Glomerular endothelial cell (primary cell): ENCODE data around the gene EML1. TPM values are rescaled to one million over a fixed set of nuclear protein-coding genes. Genes with fewer than 3 reads are reported as not detected.

Experiments used
- DNase-seq: peaks from one replicate; pipeline ENCODE4 v3.0.0-alpha.2; 2011; ENCODE audit warnings: low read depth, low spot score; ENCODE audit errors: extremely low read depth
- total RNA-seq: library from RNA; depleted of rRNA; stranded (reverse); fragments of >200 nt; gene quantifications from 2 replicates; pipeline ENCODE4 v1.2.3, GENCODE V29; 2015

The EML1 gene
- total RNA-seq, 1 donor from 2014 or later = 33.7 TPM

GRCh38 chr14:99980299-99980698 lies 187.1 kb downstream of the EML1 start:
- no peak for DNase-seq

- no peak for DNase-seq
Observed at GRCh38 chr14:99981806-99982205, 188.6 kb downstream of the EML1 start.

- DNase-seq = peak; percentile 29
Observed at GRCh38 chr14:99982537-99983250, 189.5 kb downstream of the EML1 start.

- no peak for DNase-seq
Observed at GRCh38 chr14:99983251-99984015, 190.2 kb downstream of the EML1 start.

DNA sequence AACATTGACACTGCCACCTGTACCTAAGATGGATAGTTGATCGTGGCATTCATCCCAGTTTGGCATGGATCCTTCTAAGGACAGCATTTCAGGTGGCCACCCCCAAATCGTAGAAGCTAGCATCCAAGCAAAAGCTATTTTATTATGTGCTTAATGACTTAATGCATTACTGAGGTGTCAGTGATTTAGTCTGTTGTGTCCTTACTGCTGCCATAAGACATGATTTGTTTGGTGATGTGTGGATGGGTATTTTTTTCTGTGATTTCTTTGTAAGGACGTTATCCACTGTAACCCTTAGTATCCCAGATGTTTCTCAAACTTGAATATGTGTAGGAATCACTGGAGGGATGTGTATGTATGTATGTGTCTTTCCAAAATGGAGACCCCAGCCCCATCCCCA lies 190.8 kb downstream of the EML1 start:
- no peak for DNase-seq

DNA sequence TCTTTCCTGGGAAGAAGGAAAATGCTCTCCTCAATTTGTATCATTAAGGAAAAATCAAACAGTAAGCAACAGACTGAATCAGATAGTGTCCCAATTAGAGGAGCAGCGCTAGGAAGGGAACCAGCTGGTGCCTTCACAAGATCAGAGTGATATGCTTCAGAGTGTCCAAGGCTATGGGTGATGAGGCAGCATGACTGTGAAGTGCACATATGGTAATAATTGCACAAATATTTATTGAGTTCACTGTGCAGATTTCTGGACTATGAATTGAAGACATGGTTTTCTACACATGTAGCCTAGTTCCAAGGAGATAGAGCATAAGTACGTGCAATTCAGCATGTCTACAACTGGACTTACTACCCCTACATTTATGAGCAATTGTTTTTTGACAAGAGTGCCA lies 193.2 kb downstream of the EML1 start:
- no peak for DNase-seq

- DNase-seq = no peak
Observed at GRCh38 chr14:99989032-99989431, 195.8 kb downstream of the EML1 start.

GRCh38 chr14:99990268-99991170 lies 197.3 kb downstream of the EML1 start:
- DNase-seq = no peak

DNA sequence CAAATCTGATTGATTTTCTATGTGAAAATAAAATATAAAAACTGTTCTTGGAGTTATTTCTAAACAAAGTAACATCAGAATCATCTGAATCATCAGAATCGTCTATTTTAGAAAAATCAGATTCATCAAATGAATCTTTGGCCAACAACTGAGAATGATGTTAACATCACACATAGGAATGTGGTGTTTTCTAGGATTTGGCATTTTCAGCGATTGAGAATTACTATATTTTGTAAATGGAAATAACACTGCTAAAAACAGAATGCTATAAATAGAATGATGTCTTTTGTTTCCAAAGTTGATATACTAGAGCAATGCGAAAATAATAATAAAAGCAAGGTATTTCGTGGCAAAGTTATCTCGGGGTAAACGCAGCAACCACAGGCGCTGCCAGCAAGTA lies 198.1 kb downstream of the EML1 start:
- no peak for DNase-seq

Other genes with a start within 250 kb of the EML1 start
- gene CCDC85C, start 189.2 kb upstream of the EML1 start, total RNA-seq = 9.7 and 18.6 TPM in 2 replicates
- 2.6 and 4.3 TPM in 2 replicates for gene HHIPL1, start 148.3 kb upstream of the EML1 start, total RNA-seq
- gene CYP46A1, start 109.1 kb upstream of the EML1 start, total RNA-seq = 0.12 and 2.2 TPM in 2 replicates